HEK293T (cell line): ENCODE measurements around the gene CD7.

Source experiments
- CTCF ChIA-PET: fragments of 350-600 bp; formaldehyde crosslinking; extraction: SDS; loops from one replicate; lab custom pipeline; 2021; ENCODE audit warnings: antibody characterized with exemption, inconsistent platforms; lab: Yijun Ruan, JAX
- POLR2A ChIA-PET: fragments of 350-600 bp; formaldehyde crosslinking; extraction: SDS; loops from one replicate; lab custom pipeline; 2020; ENCODE audit warnings: antibody characterized with exemption, inconsistent platforms; lab: Yijun Ruan, JAX
- DNase-seq: peaks from one replicate; pipeline ENCODE4 v3.0.0; 2012; ENCODE audit warnings: mixed read lengths; ENCODE audit errors: extremely low spot score
- ARNT ChIP-seq: fragments of 450-650 bp; IDR thresholded peaks from 2 replicates; pipeline ENCODE4 v1.6.1; 2017; ENCODE audit warnings: mild to moderate bottlenecking
- BHLHE40 ChIP-seq: fragments of 450-650 bp; IDR thresholded peaks from 2 replicates; pipeline ENCODE4 v1.6.1; 2016; ENCODE audit warnings: mild to moderate bottlenecking, moderate library complexity, borderline replicate concordance
- CTBP1 ChIP-seq: fragments of 450-650 bp; IDR thresholded peaks from 2 replicates; pipeline ENCODE4 v1.6.1; 2016; ENCODE audit warnings: borderline replicate concordance
- ELF4 ChIP-seq: fragments of 450-650 bp; IDR thresholded peaks from 2 replicates; pipeline ENCODE4 v1.6.1; 2017; ENCODE audit warnings: antibody characterized with exemption
- FOXA1 ChIP-seq: fragments of 450-650 bp; IDR thresholded peaks from 2 replicates; pipeline ENCODE4 v1.6.1; 2016; ENCODE audit warnings: mild to moderate bottlenecking
- FOXK2 ChIP-seq: fragments of 450-650 bp; IDR thresholded peaks from 2 replicates; pipeline ENCODE4 v1.6.1; 2016; ENCODE audit warnings: mild to moderate bottlenecking
- FOXM1 ChIP-seq: fragments of 450-650 bp; IDR thresholded peaks from 2 replicates; pipeline ENCODE4 v1.6.1; 2017; ENCODE audit warnings: mild to moderate bottlenecking, borderline replicate concordance
- HDGF ChIP-seq: fragments of 450-650 bp; IDR thresholded peaks from 2 replicates; pipeline ENCODE4 v1.6.1; 2017; ENCODE audit warnings: antibody characterized with exemption, borderline replicate concordance
- L3MBTL2 ChIP-seq: fragments of 450-650 bp; conservative IDR thresholded peaks from 2 replicates; pipeline ENCODE4 v1.6.1; 2016; ENCODE audit warnings: mild to moderate bottlenecking
- LEF1 ChIP-seq: fragments of 450-650 bp; IDR thresholded peaks from 2 replicates; pipeline ENCODE4 v1.6.1; 2017; ENCODE audit warnings: mild to moderate bottlenecking, borderline replicate concordance
- NFRKB ChIP-seq: fragments of 450-650 bp; IDR thresholded peaks from 2 replicates; pipeline ENCODE4 v1.6.1; 2016; ENCODE audit warnings: mild to moderate bottlenecking, moderate library complexity
- SP1 ChIP-seq: fragments of 450-650 bp; IDR thresholded peaks from 2 replicates; pipeline ENCODE4 v1.6.1; 2017
- SUZ12 ChIP-seq: fragments of 450-650 bp; IDR thresholded peaks from 2 replicates; pipeline ENCODE4 v1.6.1; 2016; ENCODE audit warnings: mild to moderate bottlenecking
- TARDBP ChIP-seq: fragments of 450-650 bp; IDR thresholded peaks from 2 replicates; pipeline ENCODE4 v1.6.1; 2016
- ZNF384 ChIP-seq: fragments of 450-650 bp; IDR thresholded peaks from 2 replicates; pipeline ENCODE4 v1.6.1; 2016
- TF ChIP-seq, protein P1 (sequence below): fragments of 450-650 bp; IDR thresholded peaks from 2 replicates; pipeline ENCODE4 v1.6.1; 2016

CD7 gene

DNA sequence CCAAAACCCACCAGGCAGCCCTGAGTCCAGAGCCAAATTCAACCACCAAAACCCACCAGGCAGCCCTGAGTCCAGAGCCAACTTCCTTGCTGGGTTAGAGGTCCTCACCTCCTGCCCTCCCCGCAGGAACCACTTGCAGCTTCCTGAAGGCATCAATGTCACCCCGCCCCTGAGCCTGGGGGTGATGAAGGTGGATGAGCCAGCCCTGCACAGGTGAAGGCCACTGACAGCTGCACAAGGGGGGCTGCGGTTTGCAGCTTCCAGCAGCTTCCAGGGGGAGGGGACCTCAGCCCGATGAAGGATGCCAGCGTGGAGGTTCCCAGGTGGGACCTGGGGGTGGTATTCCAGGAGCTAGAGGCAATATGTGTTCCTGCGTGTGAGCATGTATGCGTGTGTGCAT, 36.3 kb downstream of the CD7 start:
- TF ChIP-seq SUZ12 (no peak), NFRKB (no peak), ZNF384 (no peak), CTBP1 (no peak), FOXM1 (no peak), SP1 (no peak), LEF1 (no peak), BHLHE40 (no peak), TARDBP (no peak), FOXK2 (no peak)
- TF ChIP-seq, protein P1, sequence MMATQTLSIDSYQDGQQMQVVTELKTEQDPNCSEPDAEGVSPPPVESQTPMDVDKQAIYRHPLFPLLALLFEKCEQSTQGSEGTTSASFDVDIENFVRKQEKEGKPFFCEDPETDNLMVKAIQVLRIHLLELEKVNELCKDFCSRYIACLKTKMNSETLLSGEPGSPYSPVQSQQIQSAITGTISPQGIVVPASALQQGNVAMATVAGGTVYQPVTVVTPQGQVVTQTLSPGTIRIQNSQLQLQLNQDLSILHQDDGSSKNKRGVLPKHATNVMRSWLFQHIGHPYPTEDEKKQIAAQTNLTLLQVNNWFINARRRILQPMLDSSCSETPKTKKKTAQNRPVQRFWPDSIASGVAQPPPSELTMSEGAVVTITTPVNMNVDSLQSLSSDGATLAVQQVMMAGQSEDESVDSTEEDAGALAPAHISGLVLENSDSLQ, result no peak
- DNase-seq, result no peak
- POLR2A ChIA-PET, result interaction anchor here (1.4 to 3.9 kb wide), 3 partner anchors 11 to 15 kb away, joined by 4 to 29 read pairs (median 10); no protein-coding TSS in a partner anchor
- CTCF ChIA-PET, result no interaction called here

DNA sequence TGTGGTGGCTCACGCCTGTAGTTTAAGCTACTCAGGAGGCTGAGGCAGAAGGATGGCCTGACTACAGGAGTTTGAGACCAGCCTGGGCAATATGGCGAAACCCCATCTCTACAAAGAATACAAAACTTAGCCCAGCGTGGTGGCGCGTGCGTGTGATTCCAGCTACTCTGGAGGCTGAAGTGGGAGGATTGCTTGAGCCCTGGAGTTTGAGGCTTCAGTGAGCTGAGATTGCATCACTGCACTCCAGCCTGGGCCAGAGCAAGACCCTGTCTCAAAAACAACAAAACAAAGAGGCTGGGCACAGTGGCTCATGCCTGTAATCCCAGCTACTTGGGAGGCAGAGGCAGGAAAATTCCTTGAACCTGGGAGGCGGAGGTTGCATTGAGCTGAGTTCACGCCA, 36.9 kb downstream of the CD7 start:
- CTCF ChIA-PET, result no interaction called here

DNA sequence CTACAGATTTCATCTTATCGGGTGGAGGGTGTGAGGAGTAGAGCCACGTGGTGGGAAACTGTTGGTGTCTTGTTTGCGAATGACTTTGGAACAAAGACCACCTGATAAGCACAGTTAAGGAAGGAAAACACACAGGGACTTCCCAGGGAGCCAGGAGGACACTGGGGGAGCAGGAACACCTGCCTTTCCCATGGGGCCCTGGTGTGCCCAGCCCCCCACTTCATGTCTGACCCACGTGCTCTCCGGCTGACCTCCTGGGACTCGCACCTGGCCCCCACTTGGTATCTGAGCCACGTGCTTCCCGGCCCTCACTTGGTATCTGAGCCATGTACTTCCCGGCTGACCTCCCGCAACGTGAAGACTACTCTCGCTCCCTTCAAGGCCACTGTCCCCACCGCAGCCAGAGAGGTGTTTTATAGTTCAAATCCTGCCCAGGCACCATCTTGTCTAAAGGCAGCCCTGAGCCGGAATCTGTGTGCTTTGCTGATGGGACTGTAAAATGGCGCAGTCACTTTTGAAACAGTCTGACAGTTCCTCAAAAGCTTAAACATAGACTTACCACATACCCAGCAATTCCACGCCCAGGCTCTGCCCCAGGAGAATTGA, 38.5 kb downstream of the CD7 start:
- TF ChIP-seq SP1 (no peak), HDGF (no peak), TARDBP (no peak), CTBP1 (no peak), FOXM1 (no peak), FOXA1 (no peak), ARNT (no peak), SUZ12 (no peak), NFRKB (no peak), ZNF384 (no peak), BHLHE40 (no peak), ELF4 (no peak), LEF1 (no peak), L3MBTL2 (no peak), FOXK2 (no peak)
- TF ChIP-seq, protein P1, result no peak
- CTCF ChIA-PET, result no interaction called here
- POLR2A ChIA-PET, result no interaction called here
- DNase-seq, result no peak

More for the DNA sequence above, 36.9 kb downstream of the CD7 start:
- DNase-seq, result no peak
- POLR2A ChIA-PET, result interaction anchor here (1.4 kb wide), 2 partner anchors 12 to 16 kb away, joined by 4 to 10 read pairs; no protein-coding TSS in a partner anchor
- no peak for TF ChIP-seq LEF1
- TF ChIP-seq FOXM1, result no peak

DNA sequence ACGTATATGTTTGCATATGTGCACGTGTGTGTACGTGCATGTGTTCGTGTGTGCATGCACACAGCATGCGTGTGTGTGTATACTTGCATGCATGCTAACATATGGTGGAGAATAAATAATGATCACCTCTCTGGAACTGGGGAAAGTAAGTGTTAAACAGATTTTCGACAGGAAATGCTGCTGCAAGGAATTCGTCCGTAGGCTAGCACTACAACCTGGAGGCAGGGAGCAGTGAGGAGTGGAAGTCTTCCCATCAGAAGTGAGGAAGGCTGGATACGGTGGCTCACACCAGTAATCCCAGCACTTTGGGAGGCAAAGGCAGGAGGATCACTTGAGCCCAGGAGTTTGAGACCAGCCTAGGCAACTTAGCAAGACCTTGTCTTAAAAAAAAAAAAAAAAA, 39.1 kb downstream of the CD7 start:
- POLR2A ChIA-PET, result no interaction called here
- CTCF ChIA-PET, result no interaction called here
- no peak for DNase-seq
- no peak for TF ChIP-seq FOXK2
- TF ChIP-seq BHLHE40, result no peak
- TF ChIP-seq FOXA1, result no peak
- TF ChIP-seq CTBP1, result no peak
- TF ChIP-seq, protein P1, result no peak
- TF ChIP-seq L3MBTL2, result no peak

DNA sequence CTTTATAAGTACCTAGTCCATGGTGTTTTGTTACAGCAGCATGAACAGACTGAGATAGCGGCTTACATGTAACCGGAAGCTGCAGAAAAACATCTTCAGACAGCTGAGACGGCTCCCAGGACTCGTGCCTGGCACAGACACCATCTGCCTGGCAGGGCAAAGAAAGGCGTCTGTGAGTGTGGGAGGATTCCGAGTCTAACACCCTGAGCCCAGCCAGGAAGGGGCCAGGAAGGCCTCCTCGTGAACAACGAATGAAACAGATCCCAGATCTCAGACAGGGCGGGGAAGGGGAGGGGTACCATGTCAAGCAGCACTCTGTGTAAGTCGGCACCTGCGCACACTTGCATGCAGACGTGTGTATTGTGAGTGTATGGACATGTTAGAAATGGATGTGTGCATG, 39.6 kb downstream of the CD7 start:
- no peak for DNase-seq
- POLR2A ChIA-PET, result no interaction called here
- TF ChIP-seq BHLHE40 (no peak), NFRKB (no peak), FOXA1 (no peak), SUZ12 (no peak)
- CTCF ChIA-PET, result no interaction called here

DNA sequence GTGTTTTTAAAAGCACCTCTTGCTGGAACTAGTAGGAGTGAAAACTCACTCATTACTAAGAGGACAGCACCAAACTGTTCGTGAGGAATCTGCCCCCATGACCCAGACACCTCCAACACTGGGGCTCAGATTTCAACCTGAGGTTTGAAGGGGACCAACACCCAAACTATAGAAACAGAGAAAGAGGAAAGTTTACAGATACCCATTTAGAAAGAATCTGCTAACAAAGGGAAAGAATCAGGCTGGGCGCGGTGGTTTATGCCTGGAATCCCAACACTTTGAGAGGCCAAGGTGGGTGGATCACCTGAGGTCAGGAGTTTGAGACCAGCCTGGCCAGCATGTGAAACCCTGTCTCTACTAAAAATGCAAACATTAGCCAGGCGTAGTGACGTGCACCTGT, 40.5 kb downstream of the CD7 start:
- ChIA-PET CTCF (no interaction called here), POLR2A (no interaction called here)
- TF ChIP-seq TARDBP (no peak), SP1 (no peak), FOXK2 (no peak), BHLHE40 (no peak), LEF1 (no peak), NFRKB (no peak), FOXM1 (no peak), HDGF (no peak), ELF4 (no peak), SUZ12 (no peak), CTBP1 (no peak)
- TF ChIP-seq, protein P1, result no peak

More for the DNA sequence above, 40.5 kb downstream of the CD7 start:
- DNase-seq, result no peak
